ENCODE measurements around the gene GOLPH3.
"Not testable (repeated sequence)": the region's sequence is repeated elsewhere in the genome, so short reads cannot be mapped to it uniquely, and the experiment has no call there.

Gene GOLPH3

DNA sequence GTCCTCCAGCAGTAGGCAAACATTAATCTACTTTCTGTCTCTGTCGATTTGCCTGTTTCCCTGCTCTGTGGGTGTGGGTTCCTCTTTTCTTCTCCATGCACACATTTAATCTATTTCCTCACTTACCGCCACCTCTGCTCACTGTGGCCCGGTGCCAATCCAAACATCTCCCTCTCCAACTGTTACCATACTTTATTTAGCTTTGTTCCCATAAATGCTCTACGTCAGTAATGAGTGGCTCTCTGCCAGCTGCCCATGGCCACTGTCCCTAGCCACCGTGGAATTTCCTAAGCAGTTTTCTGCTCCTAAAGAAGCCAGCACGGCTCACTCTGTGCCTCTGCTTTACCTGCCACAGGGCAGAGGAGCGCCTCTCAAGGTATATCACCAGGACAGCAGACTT lies 19.5 kb upstream of the GOLPH3 start:
- TF ChIP-seq, protein P1, sequence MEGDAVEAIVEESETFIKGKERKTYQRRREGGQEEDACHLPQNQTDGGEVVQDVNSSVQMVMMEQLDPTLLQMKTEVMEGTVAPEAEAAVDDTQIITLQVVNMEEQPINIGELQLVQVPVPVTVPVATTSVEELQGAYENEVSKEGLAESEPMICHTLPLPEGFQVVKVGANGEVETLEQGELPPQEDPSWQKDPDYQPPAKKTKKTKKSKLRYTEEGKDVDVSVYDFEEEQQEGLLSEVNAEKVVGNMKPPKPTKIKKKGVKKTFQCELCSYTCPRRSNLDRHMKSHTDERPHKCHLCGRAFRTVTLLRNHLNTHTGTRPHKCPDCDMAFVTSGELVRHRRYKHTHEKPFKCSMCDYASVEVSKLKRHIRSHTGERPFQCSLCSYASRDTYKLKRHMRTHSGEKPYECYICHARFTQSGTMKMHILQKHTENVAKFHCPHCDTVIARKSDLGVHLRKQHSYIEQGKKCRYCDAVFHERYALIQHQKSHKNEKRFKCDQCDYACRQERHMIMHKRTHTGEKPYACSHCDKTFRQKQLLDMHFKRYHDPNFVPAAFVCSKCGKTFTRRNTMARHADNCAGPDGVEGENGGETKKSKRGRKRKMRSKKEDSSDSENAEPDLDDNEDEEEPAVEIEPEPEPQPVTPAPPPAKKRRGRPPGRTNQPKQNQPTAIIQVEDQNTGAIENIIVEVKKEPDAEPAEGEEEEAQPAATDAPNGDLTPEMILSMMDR (IDR thresholded peaks at IDR 0.05; ENCODE audit: low read depth, low read length) = no peak
- no peaks in the 10 kb centered on the region for H3K36me3 ChIP-seq
- H3K4me3 ChIP-seq (ENCODE audit: low read depth, low read length) = peak overlapping the region; percentile 40
- peak; percentile 78 for DNase-seq
- H3K4me1 ChIP-seq = no peaks in the 10 kb centered on the region
- H3K9me3 ChIP-seq = no peaks in the 10 kb centered on the region
- H3K27me3 ChIP-seq = no peaks in the 10 kb centered on the region

DNA sequence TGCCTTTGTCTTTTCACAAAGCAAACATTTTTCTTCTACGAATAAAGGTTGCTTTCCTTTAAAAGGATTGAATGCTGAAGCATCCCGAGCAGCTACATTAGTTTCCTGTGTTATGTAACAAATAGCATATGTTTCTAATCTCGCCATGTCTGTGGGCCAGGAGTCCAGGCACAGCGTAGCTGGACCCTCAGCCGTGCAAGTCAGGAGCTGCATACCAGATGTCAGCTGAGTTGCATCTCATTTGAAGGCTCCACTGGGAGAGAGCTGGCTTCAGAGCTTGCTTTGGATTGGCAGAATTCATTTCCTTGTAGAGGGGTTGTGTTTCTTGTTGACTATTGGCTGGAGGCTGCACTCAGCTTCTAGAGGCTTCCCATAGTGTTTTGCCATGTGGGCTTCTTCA lies 16.0 kb upstream of the GOLPH3 start:
- TF ChIP-seq, protein P1 (IDR thresholded peaks at IDR 0.05; ENCODE audit: low read depth, low read length) = no peak
- DNase-seq = peak; percentile 48

DNA sequence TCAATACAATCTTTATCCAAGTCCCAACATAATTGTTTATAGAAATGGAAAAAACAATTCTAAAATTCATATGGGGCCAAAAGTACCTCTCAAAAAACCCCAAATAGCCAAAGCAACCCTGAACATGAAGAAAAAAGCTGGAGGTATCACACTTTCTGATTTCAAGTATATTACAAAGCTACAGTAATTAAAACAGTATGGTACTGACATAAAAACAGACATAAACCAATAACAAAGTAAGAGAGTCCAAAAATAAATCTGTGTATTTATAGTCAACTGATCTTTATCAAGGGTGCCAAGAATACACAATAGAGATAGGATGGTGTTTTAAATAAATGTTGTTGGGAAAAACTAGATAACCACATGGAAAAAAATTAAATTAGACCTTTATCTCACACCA lies 13.6 kb upstream of the GOLPH3 start:
- TF ChIP-seq, protein P1 (IDR thresholded peaks at IDR 0.05; ENCODE audit: low read depth, low read length) = no peak
- Histone ChIP-seq H3K4me1 (no peaks in the 10 kb centered on the region), H3K4me3 (ENCODE audit: low read depth, low read length) (no peak overlapping the region), H3K36me3 (no peaks in the 10 kb centered on the region), H3K27me3 (no peaks in the 10 kb centered on the region), H3K9me3 (no peaks in the 10 kb centered on the region)
- no peak for DNase-seq

More for the DNA sequence above, 16.0 kb upstream of the GOLPH3 start:
- no peaks in the 10 kb centered on the region for H3K9me3 ChIP-seq
- no peaks in the 10 kb centered on the region for H3K27me3 ChIP-seq
- no peaks in the 10 kb centered on the region for H3K36me3 ChIP-seq
- H3K4me3 ChIP-seq (ENCODE audit: low read depth, low read length) = no peak overlapping the region
- no peaks in the 10 kb centered on the region for H3K4me1 ChIP-seq

DNA sequence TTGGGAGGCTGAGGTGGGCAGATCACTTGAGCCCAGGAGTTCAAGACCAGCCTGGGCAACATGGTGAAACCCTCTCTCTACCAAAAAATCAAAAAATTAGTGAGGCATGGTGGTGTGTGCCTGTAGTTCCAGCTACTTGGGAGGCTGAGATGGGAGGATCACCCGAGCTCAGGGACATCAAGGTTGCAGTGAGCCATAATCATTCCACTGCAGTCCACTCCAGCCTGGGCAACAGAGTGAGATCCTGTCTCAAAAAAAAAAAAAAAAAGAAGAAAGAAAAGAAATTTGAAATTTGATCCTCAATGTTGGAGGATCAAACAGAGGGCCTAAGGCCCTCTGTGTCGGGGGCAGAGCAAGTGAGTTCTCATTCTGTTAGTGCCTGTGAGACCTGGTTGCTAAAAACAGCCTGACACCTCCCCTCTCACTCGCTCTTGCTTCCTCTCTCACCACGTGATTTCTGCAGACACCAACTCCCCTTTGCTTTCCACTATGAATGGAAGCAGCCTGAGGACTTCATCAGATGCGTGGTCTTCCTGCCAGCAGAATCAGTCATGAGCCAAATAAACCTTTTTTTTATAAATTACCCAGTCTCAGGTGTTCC lies 8.4 kb upstream of the GOLPH3 start:
- Histone ChIP-seq H3K4me1 (no peaks in the 10 kb centered on the region), H3K27me3 (no peaks in the 10 kb centered on the region), H3K9me3 (no peaks in the 10 kb centered on the region), H3K4me3 (ENCODE audit: low read depth, low read length) (no peak overlapping the region), H3K36me3 (no peaks in the 10 kb centered on the region)
- DNase-seq = no peak
- TF ChIP-seq, protein P1 (IDR thresholded peaks at IDR 0.05; ENCODE audit: low read depth, low read length) = no peak

DNA sequence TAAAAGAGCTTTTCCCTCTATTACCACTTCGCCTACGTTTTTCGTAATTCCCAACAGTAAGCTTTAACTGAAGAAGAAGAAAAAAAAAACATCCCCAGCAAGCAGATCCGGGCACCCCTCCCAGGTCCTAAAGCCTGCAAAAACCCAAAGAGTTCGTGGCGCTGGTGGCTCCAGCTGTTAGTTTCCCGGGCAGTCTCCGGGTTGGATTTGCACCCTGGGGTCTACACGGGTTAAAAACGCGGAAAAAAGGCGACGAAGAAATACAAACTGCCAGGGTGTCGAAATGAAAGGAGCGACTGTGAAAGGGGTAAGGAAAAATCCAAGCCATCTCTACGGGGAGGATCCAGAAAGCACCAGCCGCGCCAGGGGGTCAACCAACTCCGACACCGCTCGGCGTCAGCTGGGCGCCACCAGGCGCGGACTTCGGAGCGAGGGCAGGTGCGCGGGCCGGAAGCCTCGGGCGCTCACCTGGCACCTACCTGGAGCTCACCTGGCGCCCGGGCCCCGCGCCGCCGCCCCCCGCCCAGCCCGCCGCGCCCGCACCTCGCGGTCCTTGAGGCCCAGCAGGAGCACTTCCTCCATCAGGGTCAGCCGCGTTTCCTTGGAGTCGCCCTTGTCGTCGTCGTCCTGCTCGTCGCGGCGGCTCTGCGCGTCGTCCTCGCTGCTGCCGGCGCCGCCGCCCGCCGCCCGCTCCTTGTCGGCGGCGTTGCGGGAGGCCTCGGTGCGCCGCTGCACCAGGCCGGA lies 680 bp downstream of the GOLPH3 start:
- Histone ChIP-seq H3K4me1 (peaks cover 2% of the 10 kb centered on the region; the same call in 1 of the 2 replicates), H3K36me3 (peaks cover 31% of the 10 kb centered on the region), H3K27me3 (no peaks in the 10 kb centered on the region), H3K4me3 (ENCODE audit: low read depth, low read length) (peak overlapping the region; percentile 89), H3K9me3 (no peaks in the 10 kb centered on the region)
- TF ChIP-seq, protein P1 (IDR thresholded peaks at IDR 0.05; ENCODE audit: low read depth, low read length) = no peak
- peak; percentile 40 for DNase-seq

DNA sequence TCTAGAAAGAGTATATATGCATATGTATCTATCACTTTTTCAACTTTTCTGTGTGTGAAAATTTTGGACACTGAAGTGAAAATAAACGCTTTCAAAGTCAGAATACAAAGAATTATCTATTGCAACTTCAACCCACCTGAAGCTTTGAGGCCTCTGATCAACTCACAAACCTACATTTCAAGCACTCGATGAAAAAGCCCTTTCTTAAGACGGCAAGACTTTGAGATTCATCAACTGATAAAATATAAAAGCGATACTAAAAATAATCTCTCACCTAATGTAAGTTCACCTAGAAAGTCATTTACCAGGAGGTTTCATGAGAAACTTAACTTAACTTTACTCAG lies 1.2 kb downstream of the GOLPH3 start:
- peaks cover 37% of the 10 kb centered on the region for H3K36me3 ChIP-seq
- DNase-seq = no peak
- no peaks in the 10 kb centered on the region for H3K27me3 ChIP-seq
- TF ChIP-seq, protein P1 (IDR thresholded peaks at IDR 0.05; ENCODE audit: low read depth, low read length) = no peak
- H3K9me3 ChIP-seq = no peaks in the 10 kb centered on the region
- peaks cover 2% of the 10 kb centered on the region; the same call in 1 of the 2 replicates for H3K4me1 ChIP-seq
- peak overlapping the region; percentile 89 for H3K4me3 ChIP-seq (ENCODE audit: low read depth, low read length)

DNA sequence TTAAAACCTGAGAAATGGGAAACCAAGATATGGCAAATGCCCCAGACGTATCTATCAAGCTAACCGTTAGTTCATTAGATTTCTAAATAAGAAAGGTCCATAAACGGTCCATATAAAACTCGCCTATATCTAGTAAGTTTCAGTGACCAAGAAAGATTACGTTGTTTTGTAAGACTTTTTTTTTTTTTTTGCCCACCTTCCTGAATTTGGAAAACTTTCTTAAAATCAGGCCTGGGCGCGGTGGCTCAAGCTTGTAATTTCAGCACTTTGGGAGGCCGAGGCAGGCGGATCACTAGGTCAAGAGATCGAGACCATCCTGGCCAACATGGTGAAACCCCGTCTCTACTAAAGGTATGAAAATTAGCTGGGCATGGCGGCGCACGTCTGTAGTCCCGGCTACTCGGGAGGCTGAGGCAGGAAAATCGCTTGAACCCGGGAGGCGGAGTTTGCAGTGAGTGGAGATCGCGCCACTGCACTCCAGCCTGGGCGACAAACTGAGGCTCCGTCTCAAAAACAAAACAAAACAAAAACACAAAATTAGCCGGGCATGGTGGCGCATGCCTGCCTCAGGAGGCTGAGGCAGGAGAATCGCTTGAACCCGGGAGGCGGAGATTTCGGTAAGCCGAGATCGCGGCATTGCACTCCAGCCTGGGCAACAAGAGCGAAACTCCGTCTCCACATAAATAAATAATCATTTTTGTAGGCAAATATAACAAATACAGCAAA lies 1.8 kb downstream of the GOLPH3 start:
- H3K36me3 ChIP-seq = peaks cover 42% of the 10 kb centered on the region
- peak; percentile 21 for DNase-seq
- peak overlapping the region; percentile 89 for H3K4me3 ChIP-seq (ENCODE audit: low read depth, low read length)
- not testable (repeated sequence) for H3K27me3 ChIP-seq, H3K4me1 ChIP-seq, H3K9me3 ChIP-seq

Data from BE2C (cell line).